ENCODE data around the gene NEURL1. TPM values are rescaled to one million over a fixed set of nuclear protein-coding genes. Genes with fewer than 3 reads are reported as not detected.

The NEURL1 gene
- total and polyA plus RNA-seq, 2 donors (not counting 3 experiments of a cell fraction or from before 2014, with no cell fraction given) = 0.06 to 0.22 TPM

DNA sequence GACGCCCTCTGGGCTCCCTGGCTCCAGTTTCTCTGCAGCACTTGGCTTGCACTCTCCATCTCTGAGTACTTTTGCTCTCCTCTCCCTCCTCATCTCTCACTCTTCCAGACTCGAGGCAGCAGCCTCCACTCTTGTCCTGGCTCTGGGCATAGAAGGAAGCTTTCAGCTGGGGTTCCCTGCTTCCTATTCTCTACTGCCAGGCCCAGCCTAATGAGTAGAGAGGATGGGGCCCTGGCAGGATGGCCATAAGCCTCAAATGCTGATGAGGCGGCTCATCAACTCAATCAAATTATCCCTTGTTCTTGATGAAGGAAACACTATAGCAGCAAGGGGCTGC, 55.8 kb downstream of the NEURL1 start:
- peaks cover 5 to 6% of the 10 kb centered on the region in 2 experiments for H3K27me3 ChIP-seq (ENCODE audit: control insufficient read depth in 2 of 2, insufficient read depth in 2 of 2, low read length in 2 of 2)
- no peaks in the 10 kb centered on the region for H4K20me1 ChIP-seq (replicated peaks; ENCODE audit: control insufficient read depth, extremely low read depth, insufficient read depth, low read length)
- H3K36me3 ChIP-seq (ENCODE audit: control insufficient read depth in 2 of 2, extremely low read depth in 1 of 2, insufficient read depth in 2 of 2, low read length in 2 of 2) = no peaks in the 10 kb centered on the region
- H3K4me2 ChIP-seq (ENCODE audit: insufficient read depth, low read length) = no peak overlapping the region
- no peak overlapping the region for H3K27ac ChIP-seq (ENCODE audit: insufficient read depth, low read depth, low read length)
- no peaks in the 10 kb centered on the region for H3K9me3 ChIP-seq (replicated peaks; ENCODE audit: control insufficient read depth, insufficient read depth, low read length)
- DNase-seq (ENCODE audit: low read depth, low spot score) (no peak), FAIRE-seq (no peak)
- ChIA-PET POLR2A (no interaction called here), CTCF (interaction anchor here (0.9 to 1.5 kb wide), 2 partner anchors 10 to 40 kb away, joined by 3 to 4 read pairs; no protein-coding TSS in a partner anchor)
- no peaks in the 10 kb centered on the region for H3K9me1 ChIP-seq (replicated peaks; ENCODE audit: control insufficient read depth, extremely low read depth, insufficient read depth, low read length)
- intact Hi-C loops (cut with micrococcal nuclease) (no loop called here), dilution Hi-C loops (cut with MboI; ENCODE audit: extremely low pct_ligation_motif_present, low sequenced_read_pairs) (no loop called here)
- no TSS peak for BruUV-seq (replicated peaks)
- no peaks in the 10 kb centered on the region for H3K79me2 ChIP-seq (ENCODE audit: control insufficient read depth, insufficient read depth, low read length)
- no peaks in the 10 kb centered on the region for H3K4me1 ChIP-seq (ENCODE audit: control insufficient read depth, extremely low read depth, insufficient read depth, low read length)
- TF ChIP-seq MAX (IDR thresholded peaks at IDR 0.05; ENCODE audit: insufficient read depth, insufficient read length) (no peak), MYC (IDR thresholded peaks at IDR 0.05; ENCODE audit: low read depth, low read length) (no peak), GATA2 (IDR thresholded peaks at IDR 0.05; ENCODE audit: insufficient read depth, insufficient read length, low read depth, low read length) (no peak), POLR2AphosphoS5 (IDR thresholded peaks at IDR 0.05; ENCODE audit: insufficient read depth, low read depth, low read length) (no peak)
- no peak overlapping the region for H2AFZ ChIP-seq (ENCODE audit: low read depth, low read length)
- no peak overlapping the region for H3K4me3 ChIP-seq (replicated peaks in 1 of 3; ENCODE audit: insufficient read depth in 1 of 3, low read depth in 1 of 3, low read length in 3 of 3)
- no peak overlapping the region for H3K9ac ChIP-seq (replicated peaks; ENCODE audit: extremely low read depth, insufficient read depth, low read length)

GRCh38 chr10:103550229-103550628, 56.7 kb downstream of the NEURL1 start:
- Histone ChIP-seq H3K36me3 (ENCODE audit: control insufficient read depth in 2 of 2, extremely low read depth in 1 of 2, insufficient read depth in 2 of 2, low read length in 2 of 2) (no peaks in the 10 kb centered on the region), H3K27me3 (ENCODE audit: control insufficient read depth in 2 of 2, insufficient read depth in 2 of 2, low read length in 2 of 2) (peaks cover 10 to 11% of the 10 kb centered on the region in 2 experiments), H3K4me3 (replicated peaks in 1 of 3; ENCODE audit: insufficient read depth in 1 of 3, low read depth in 1 of 3, low read length in 3 of 3) (no peak overlapping the region), H3K27ac (ENCODE audit: insufficient read depth, low read depth, low read length) (no peak overlapping the region), H3K79me2 (ENCODE audit: control insufficient read depth, insufficient read depth, low read length) (no peaks in the 10 kb centered on the region), H3K4me2 (ENCODE audit: insufficient read depth, low read length) (no peak overlapping the region), H3K4me1 (ENCODE audit: control insufficient read depth, extremely low read depth, insufficient read depth, low read length) (no peaks in the 10 kb centered on the region), H2AFZ (ENCODE audit: low read depth, low read length) (no peak overlapping the region), H3K9me3 (replicated peaks; ENCODE audit: control insufficient read depth, insufficient read depth, low read length) (no peaks in the 10 kb centered on the region), H3K9me1 (replicated peaks; ENCODE audit: control insufficient read depth, extremely low read depth, insufficient read depth, low read length) (no peaks in the 10 kb centered on the region), H3K9ac (replicated peaks; ENCODE audit: extremely low read depth, insufficient read depth, low read length) (no peak overlapping the region), H4K20me1 (replicated peaks; ENCODE audit: control insufficient read depth, extremely low read depth, insufficient read depth, low read length) (no peaks in the 10 kb centered on the region)
- intact Hi-C loops (cut with micrococcal nuclease) = no loop called here
- no peak for TF ChIP-seq MAX (IDR thresholded peaks at IDR 0.05; ENCODE audit: insufficient read depth, insufficient read length)
- no peak for TF ChIP-seq POLR2A (IDR thresholded peaks at IDR 0.05; ENCODE audit: low read depth, low read length)
- no peak for TF ChIP-seq MYC (IDR thresholded peaks at IDR 0.05; ENCODE audit: low read depth, low read length)
- BruUV-seq (replicated peaks) = no TSS peak
- dilution Hi-C loops (cut with MboI; ENCODE audit: extremely low pct_ligation_motif_present, low sequenced_read_pairs) = no loop called here
- ChIA-PET CTCF (interaction anchor here (1.2 to 1.5 kb wide), 2 partner anchors 7 to 40 kb away, joined by 4 to 5 read pairs; no protein-coding TSS in a partner anchor), POLR2A (no interaction called here)
- no peak for DNase-seq (ENCODE audit: low read depth, low spot score)
- FAIRE-seq = no peak

Data from endothelial cell of umbilical vein (primary cell).